B cell (primary cell): Measurements from ENCODE around the gene ADPRM. TPM values are rescaled to one million over a fixed set of nuclear protein-coding genes. Genes with fewer than 3 reads are reported as not detected.

Source experiments
- ATAC-seq: fragments of 200-7000 bp; cut with Tn5 transposase; one replicate; pipeline ENCODE4 v1.10.0; 2021; ENCODE audit warnings: low read depth, mild to moderate bottlenecking, moderate number of reproducible peaks, moderate library complexity
- CTCF ChIA-PET: fragments of 350-600 bp; sonication (Branson Sonifier 250); formaldehyde crosslinking; loops from one replicate; lab custom pipeline; 2021; ENCODE audit warnings: antibody characterized with exemption, inconsistent platforms; lab: Charles Lee
- POLR2A ChIA-PET: fragments of 350-600 bp; sonication (Branson Sonifier 250); formaldehyde crosslinking; loops from one replicate; lab custom pipeline; 2021; ENCODE audit warnings: antibody characterized with exemption; lab: Charles Lee
- DNase-seq: peaks from one replicate; pipeline ENCODE4 v3.0.0; 2013
- H2AFZ ChIP-seq: 2 replicates; pipeline ENCODE4 v1.6.1; 2012; ENCODE audit warnings: mild to moderate bottlenecking, low read depth, low read length; ENCODE audit not compliant: insufficient read depth, poor library complexity, severe bottlenecking
- H3K27ac ChIP-seq, 2 donors: 1 replicate in 1 of 2; 2 replicates in 1 of 2; pipeline ENCODE4 v1.5.1; 2012 to 2013; ENCODE audit warnings: low read length in 2 of 2, mild to moderate bottlenecking in 2 of 2, moderate library complexity in 1 of 2
- H3K27me3 ChIP-seq, 4 experiments: fragments of 200-600 bp in 1 of 4; sonication (generic) in 1 of 4; replicated peaks in 1 of 4; 1 replicate in 2 of 4; 2 replicates in 2 of 4; pipeline versions ENCODE4 v1.6.1 to v1.7.0; 2013 to 2016; ENCODE audit warnings: low read length in 3 of 4, mild to moderate bottlenecking in 2 of 4, mixed read lengths in 1 of 4, moderate library complexity in 1 of 4; ENCODE audit not compliant: insufficient read depth in 4 of 4, control insufficient read depth in 3 of 4; ENCODE audit errors: control extremely low read depth in 1 of 4
- H3K36me3 ChIP-seq, 2 experiments: replicated peaks in 1 of 2; 1 replicate in 1 of 2; 2 replicates in 1 of 2; pipeline versions ENCODE4 v1.6.1 to v1.7.1; 2013; ENCODE audit warnings: low read length in 1 of 2; ENCODE audit not compliant: insufficient read depth in 2 of 2, control insufficient read depth in 1 of 2; ENCODE audit errors: control extremely low read depth in 1 of 2, extremely low read depth in 1 of 2
- H3K4me1 ChIP-seq, 2 donors: fragments of 200-600 bp in 1 of 2; sonication (generic) in 1 of 2; 1 replicate in 1 of 2; 2 replicates in 1 of 2; pipeline versions ENCODE4 v1.5.1 to v1.6.1; 2013 to 2017; ENCODE audit warnings: low read length in 2 of 2; ENCODE audit not compliant: control insufficient read depth in 2 of 2, insufficient read depth in 2 of 2
- H3K4me2 ChIP-seq: replicated peaks from 2 replicates; pipeline ENCODE3; 2012; ENCODE audit warnings: mild to moderate bottlenecking, low read depth, low read length; ENCODE audit not compliant: poor library complexity, severe bottlenecking
- H3K4me3 ChIP-seq, 5 experiments: fragments of 200-600 bp in 1 of 5; sonication (generic) in 1 of 5; 1 replicate in 3 of 5; 2 replicates in 2 of 5; pipeline versions ENCODE4 v1.5.1 to v1.7.0; 2011 to 2016; ENCODE audit warnings: low read length in 4 of 5, mild to moderate bottlenecking in 4 of 5, low read depth in 2 of 5, control low read depth in 1 of 5, moderate library complexity in 1 of 5; ENCODE audit not compliant: insufficient read depth in 1 of 5; ENCODE audit errors: control extremely low read depth in 1 of 5, extremely low read depth in 1 of 5
- H3K79me2 ChIP-seq: fragments of 200-600 bp; sonication (generic); one replicate; pipeline ENCODE4 v1.6.0; 2016; ENCODE audit warnings: low read length; ENCODE audit not compliant: control insufficient read depth, insufficient read depth
- H3K9ac ChIP-seq: fragments of 200-600 bp; sonication (generic); 2 replicates; pipeline ENCODE4 v1.6.1; 2017; ENCODE audit warnings: mild to moderate bottlenecking, low read length, moderate library complexity
- H3K9me3 ChIP-seq, 3 donors: one replicate each; pipeline versions ENCODE4 v1.6.1 to v1.7.1; 2013; ENCODE audit warnings: low read length in 2 of 3; ENCODE audit not compliant: control insufficient read depth in 2 of 3, insufficient read depth in 1 of 3; ENCODE audit errors: control extremely low read depth in 1 of 3
- H4K20me1 ChIP-seq: 2 replicates; pipeline ENCODE4 v1.6.0; 2012; ENCODE audit warnings: mild to moderate bottlenecking, low read length; ENCODE audit not compliant: insufficient read depth, control insufficient read depth, poor library complexity, severe bottlenecking
- H3K27ac Mint-ChIP-seq: one replicate; pipeline ENCODE4 v1.8.0; 2021; ENCODE audit warnings: mixed read lengths
- H3K27me3 Mint-ChIP-seq: one replicate; pipeline ENCODE4 v1.8.0; 2021; ENCODE audit warnings: mixed read lengths
- H3K4me1 Mint-ChIP-seq: one replicate; pipeline ENCODE4 v1.8.0; 2021; ENCODE audit warnings: mixed read lengths
- H3K4me3 Mint-ChIP-seq: one replicate; pipeline ENCODE4 v1.8.0; 2021; ENCODE audit warnings: mixed read lengths
- H3K9me3 Mint-ChIP-seq: one replicate; pipeline ENCODE4 v1.8.0; 2022; ENCODE audit warnings: mixed read lengths; ENCODE audit not compliant: insufficient read depth
- EZH2 ChIP-seq: IDR thresholded peaks from 2 replicates; pipeline ENCODE4 v1.6.1; 2012; ENCODE audit warnings: borderline replicate concordance, low read depth, mild to moderate bottlenecking, moderate library complexity, low read length; ENCODE audit not compliant: insufficient read depth, poor library complexity, severe bottlenecking
- WGBS: methylation state at CpG from one replicate; pipeline ENCODE4 v1.1.5; 2013; ENCODE audit warnings: missing lambda C conversion rate; ENCODE audit not compliant: insufficient coverage; 5-methylcytosine and 5-hydroxymethylcytosine counted together
- intact Hi-C: fragments of 100-400 bp; cut with micrococcal nuclease; formaldehyde crosslinking; loops from one replicate; pipeline ENCODE4 v1.10.0; 2022
- polyA plus RNA-seq: library from polyadenylated mRNA; depleted of rRNA; stranded (reverse); fragments of >200 nt; gene quantifications from 2 replicates; pipeline ENCODE4 v1.2.3, GENCODE V29; 2012
- total RNA-seq, 2 donors: library from RNA; stranded (reverse); fragments of 120-200 nt in 1 of 2; gene quantifications; 1 replicate in 1 of 2; 2 replicates in 1 of 2; pipeline versions ENCODE4 v1.2.3 to v1.2.4, GENCODE V29; 2013 to 2022
- TF ChIP-seq, protein P1 (sequence below): fragments of 200-600 bp; IDR thresholded peaks from one replicate; pipeline ENCODE4 v1.8.0; 2022; ENCODE audit warnings: antibody characterized with exemption, mild to moderate bottlenecking

Gene ADPRM
- total and polyA plus RNA-seq, 2 donors (not counting 1 experiment from before 2014, with no cell fraction given): 24.3 to 29.1 TPM

DNA sequence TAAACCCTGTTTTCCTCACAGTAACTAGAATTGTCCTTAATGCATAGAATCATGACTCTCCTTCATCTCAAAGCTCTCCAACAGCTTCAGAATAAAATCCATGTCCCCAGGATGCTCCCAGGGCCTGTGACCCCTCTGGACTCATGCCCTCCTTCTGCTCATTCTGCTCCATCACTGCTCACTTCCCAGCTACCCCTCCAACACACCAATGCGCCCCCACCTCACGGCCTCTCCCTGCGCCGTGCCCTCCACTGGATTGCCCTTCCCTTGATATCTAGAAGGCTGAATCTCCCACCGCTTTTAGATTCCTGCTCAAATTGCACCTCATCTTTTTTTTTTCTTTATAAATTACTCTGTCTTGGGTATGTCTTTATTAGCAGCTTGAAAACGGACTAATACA is 45.0 kb downstream of the ADPRM start:
- Mint-ChIP-seq H3K27ac (no peak overlapping the region), H3K4me1 (no peaks in the 10 kb centered on the region), H3K27me3 (peaks cover 18% of the 10 kb centered on the region), H3K4me3 (no peak overlapping the region), H3K9me3 (no peaks in the 10 kb centered on the region)
- 100% methylated on average over 4 of the region's 6 CpGs for WGBS
- peaks cover 0 to 2% (median 0%) of the 10 kb centered on the region in 4 experiments for H3K27me3 ChIP-seq
- no peak overlapping the region for H3K4me2 ChIP-seq
- ATAC-seq: no peak
- no peak for DNase-seq
- H4K20me1 ChIP-seq: no peaks in the 10 kb centered on the region
- intact Hi-C loops: no loop called here
- no peak overlapping the region for H3K4me3 ChIP-seq
- no peak overlapping the region for H3K27ac ChIP-seq
- no peaks in the 10 kb centered on the region for H3K4me1 ChIP-seq
- H3K36me3 ChIP-seq: no peaks in the 10 kb centered on the region
- TF ChIP-seq, protein P1, sequence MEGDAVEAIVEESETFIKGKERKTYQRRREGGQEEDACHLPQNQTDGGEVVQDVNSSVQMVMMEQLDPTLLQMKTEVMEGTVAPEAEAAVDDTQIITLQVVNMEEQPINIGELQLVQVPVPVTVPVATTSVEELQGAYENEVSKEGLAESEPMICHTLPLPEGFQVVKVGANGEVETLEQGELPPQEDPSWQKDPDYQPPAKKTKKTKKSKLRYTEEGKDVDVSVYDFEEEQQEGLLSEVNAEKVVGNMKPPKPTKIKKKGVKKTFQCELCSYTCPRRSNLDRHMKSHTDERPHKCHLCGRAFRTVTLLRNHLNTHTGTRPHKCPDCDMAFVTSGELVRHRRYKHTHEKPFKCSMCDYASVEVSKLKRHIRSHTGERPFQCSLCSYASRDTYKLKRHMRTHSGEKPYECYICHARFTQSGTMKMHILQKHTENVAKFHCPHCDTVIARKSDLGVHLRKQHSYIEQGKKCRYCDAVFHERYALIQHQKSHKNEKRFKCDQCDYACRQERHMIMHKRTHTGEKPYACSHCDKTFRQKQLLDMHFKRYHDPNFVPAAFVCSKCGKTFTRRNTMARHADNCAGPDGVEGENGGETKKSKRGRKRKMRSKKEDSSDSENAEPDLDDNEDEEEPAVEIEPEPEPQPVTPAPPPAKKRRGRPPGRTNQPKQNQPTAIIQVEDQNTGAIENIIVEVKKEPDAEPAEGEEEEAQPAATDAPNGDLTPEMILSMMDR: no peak
- TF ChIP-seq EZH2: no peak
- no peaks in the 10 kb centered on the region for H3K79me2 ChIP-seq
- ChIA-PET POLR2A (no interaction called here), CTCF (no interaction called here)
- no peaks in the 10 kb centered on the region for H3K9me3 ChIP-seq
- H2AFZ ChIP-seq: no peak overlapping the region
- no peak overlapping the region for H3K9ac ChIP-seq

DNA sequence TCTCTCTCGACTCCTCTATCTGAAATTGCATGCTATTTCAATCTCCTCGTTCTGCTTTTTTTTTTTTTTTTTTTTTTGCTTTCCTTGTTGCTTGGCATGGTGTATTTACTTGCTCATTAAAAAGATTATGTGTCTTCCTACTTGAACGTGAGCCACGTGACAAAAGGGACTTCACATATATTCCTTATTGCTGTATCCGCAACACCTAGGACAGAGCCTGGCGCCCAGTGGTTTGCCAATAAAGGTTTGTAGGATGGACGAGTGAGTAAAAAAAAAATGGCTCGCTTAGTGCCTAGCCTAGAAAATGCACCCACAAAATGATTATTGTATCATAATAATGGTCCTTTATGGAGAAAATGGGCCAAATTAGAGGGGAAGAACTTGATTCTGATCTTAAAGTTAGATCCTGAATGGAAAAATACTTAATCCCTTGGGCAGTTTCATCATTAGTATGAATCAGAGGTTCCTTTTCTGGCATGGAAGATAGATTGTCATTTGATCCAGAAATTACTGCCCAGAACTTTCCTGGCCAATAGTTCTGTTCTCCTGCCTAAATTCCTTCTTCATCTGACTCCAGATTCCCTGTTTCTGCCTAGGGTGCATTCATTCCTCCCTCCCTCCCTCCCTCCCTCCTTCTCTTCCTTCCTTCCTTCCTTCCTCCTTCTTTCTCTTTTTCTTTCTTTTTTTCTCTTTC is 46.1 kb downstream of the ADPRM start:
- ChIA-PET CTCF (interaction anchor here (0.7 kb wide), 1 partner anchor 126 kb away, joined by 4 read pairs; no protein-coding TSS in a partner anchor), POLR2A (no interaction called here)
- H3K4me1 ChIP-seq: no peaks in the 10 kb centered on the region
- H3K4me2 ChIP-seq: no peak overlapping the region
- Mint-ChIP-seq H3K4me1 (no peaks in the 10 kb centered on the region), H3K27me3 (peaks cover 10% of the 10 kb centered on the region), H3K9me3 (no peaks in the 10 kb centered on the region), H3K27ac (no peak overlapping the region), H3K4me3 (no peak overlapping the region)
- no peak overlapping the region for H2AFZ ChIP-seq
- ATAC-seq (no peak), DNase-seq (no peak)
- no CpG with 5 or more reads among the region's 8 CpGs for WGBS
- intact Hi-C loops: no loop called here
- H3K79me2 ChIP-seq: no peaks in the 10 kb centered on the region
- H3K27me3 ChIP-seq: peaks cover 0 to 2% (median 0%) of the 10 kb centered on the region in 4 experiments
- H3K36me3 ChIP-seq: no peaks in the 10 kb centered on the region
- TF ChIP-seq, protein P1: no peak
- no peak for TF ChIP-seq EZH2
- H3K9me3 ChIP-seq: no peaks in the 10 kb centered on the region
- no peaks in the 10 kb centered on the region for H4K20me1 ChIP-seq
- H3K4me3 ChIP-seq: no peak overlapping the region
- H3K27ac ChIP-seq: no peak overlapping the region
- no peak overlapping the region for H3K9ac ChIP-seq
